PC-9 (cell line): ENCODE results near the gene EYA2. TPM values are rescaled to one million over a fixed set of nuclear protein-coding genes. Genes with fewer than 3 reads are reported as not detected.

Source experiments
- BruUV-seq: library from RNA; stranded (reverse); fragments of 400-500 nt; replicated peaks from 2 replicates; lab custom pipeline; 2021; lab: Mats Ljungman, UMichigan
- CTCF ChIA-PET: fragments of 300-600 bp; sonication (Branson Sonifier 250); formaldehyde crosslinking; loops from one replicate; lab custom pipeline; 2022; ENCODE audit warnings: antibody characterized with exemption; lab: Charles Lee
- POLR2A ChIA-PET: fragments of 300-600 bp; sonication (Branson Sonifier 250); formaldehyde crosslinking; loops from one replicate; lab custom pipeline; 2022; ENCODE audit warnings: antibody characterized with exemption; ENCODE audit not compliant: unreplicated experiment; lab: Charles Lee
- DNase-seq, 2 experiments: peaks; one replicate each; pipeline versions ENCODE4 v3.0.0 to v3.0.0-alpha.2; 2015 to 2022; ENCODE audit warnings: mixed read lengths in 1 of 2
- H2AFZ ChIP-seq: fragments of 200-600 bp; sonication (generic); 2 replicates; pipeline ENCODE4 v1.8.1; 2017; ENCODE audit warnings: antibody characterized with exemption
- H3F3A ChIP-seq: fragments of 200-600 bp; sonication (generic); 2 replicates; pipeline ENCODE4 v1.8.1; 2017; ENCODE audit warnings: antibody characterized with exemption, mild to moderate bottlenecking, low read depth; ENCODE audit not compliant: insufficient read depth
- H3K27ac ChIP-seq: fragments of 200-600 bp; sonication (generic); 2 replicates; pipeline ENCODE4 v1.6.1; 2016; ENCODE audit warnings: mixed run types
- H3K27me3 ChIP-seq: fragments of 200-600 bp; sonication (generic); 2 replicates; pipeline ENCODE4 v1.6.1; 2016; ENCODE audit warnings: low read depth, mixed run types; ENCODE audit not compliant: insufficient read depth
- H3K36me3 ChIP-seq: fragments of 200-600 bp; sonication (generic); 2 replicates; pipeline ENCODE4 v1.6.1; 2016; ENCODE audit warnings: low read depth, mixed run types
- H3K4me1 ChIP-seq: fragments of 200-600 bp; sonication (generic); replicated peaks from 2 replicates; pipeline ENCODE4 v1.6.1; 2016; ENCODE audit warnings: mixed run types; ENCODE audit not compliant: insufficient read depth
- H3K4me2 ChIP-seq: fragments of 200-600 bp; sonication (generic); 2 replicates; pipeline ENCODE4 v1.6.1; 2017; ENCODE audit warnings: mixed run types
- H3K4me3 ChIP-seq: fragments of 200-600 bp; sonication (generic); 2 replicates; pipeline ENCODE4 v1.6.1; 2016; ENCODE audit warnings: mixed run types
- H3K79me2 ChIP-seq: fragments of 200-600 bp; sonication (generic); 2 replicates; pipeline ENCODE4 v1.6.1; 2017; ENCODE audit warnings: low read depth, mixed run types
- H3K9me2 ChIP-seq: fragments of 200-600 bp; sonication (generic); 2 replicates; pipeline ENCODE4 v1.8.1; 2017; ENCODE audit warnings: mild to moderate bottlenecking; ENCODE audit not compliant: insufficient read depth
- H3K9me3 ChIP-seq: fragments of 200-600 bp; sonication (generic); 2 replicates; pipeline ENCODE4 v1.8.1; 2016; ENCODE audit warnings: low read depth; ENCODE audit not compliant: insufficient read depth
- H4K20me1 ChIP-seq: fragments of 200-600 bp; sonication (generic); 2 replicates; pipeline ENCODE4 v1.8.1; 2017; ENCODE audit not compliant: insufficient read depth
- CTCF ChIP-seq: fragments of 200-600 bp; sonication (generic); conservative IDR thresholded peaks from 2 replicates; pipeline ENCODE4 v1.6.1; 2017; ENCODE audit warnings: mixed run types, antibody characterized with exemption, mild to moderate bottlenecking, moderate library complexity
- EZH2 ChIP-seq: fragments of 200-600 bp; sonication (generic); IDR thresholded peaks from 2 replicates; pipeline ENCODE4 v1.8.0; 2017; ENCODE audit warnings: antibody characterized with exemption, low read depth
- intact Hi-C: fragments of 100-400 bp; cut with micrococcal nuclease; formaldehyde crosslinking; loops from one replicate; pipeline ENCODE4 v1.10.0; 2022; ENCODE audit not compliant: unreplicated experiment
- total RNA-seq: library from RNA; stranded (reverse); gene quantifications from 2 replicates; pipeline ENCODE4 v1.2.3, GENCODE V29; 2021

The EYA2 gene
- total RNA-seq, 1 experiment from 2014 or later: not detected

- Histone ChIP-seq H3K27me3 (no peaks in the 10 kb centered on the region), H3K79me2 (no peaks in the 10 kb centered on the region), H2AFZ (no peak overlapping the region), H3K27ac (no peak overlapping the region), H4K20me1 (no peaks in the 10 kb centered on the region), H3K9me3 (peaks cover 6% of the 10 kb centered on the region; the same call in 1 of the 2 replicates), H3K4me1 (no peaks in the 10 kb centered on the region), H3F3A (no peaks in the 10 kb centered on the region), H3K4me3 (no peak overlapping the region), H3K4me2 (no peak overlapping the region), H3K36me3 (no peaks in the 10 kb centered on the region), H3K9me2 (no peaks in the 10 kb centered on the region)
- ChIA-PET POLR2A (no interaction called here), CTCF (no interaction called here)
- no TSS peak for BruUV-seq
- DNase-seq: no peak
- intact Hi-C loops: no loop called here
- TF ChIP-seq EZH2 (no peak), CTCF (no peak)
Observed at GRCh38 chr20:47090835-47091234, 196.2 kb downstream of the EYA2 start.

GRCh38 chr20:47093320-47093966 lies 198.8 kb downstream of the EYA2 start:
- H3K27me3 ChIP-seq: peaks cover 10% of the 10 kb centered on the region; the same call in 1 of the 2 replicates
- H3K36me3 ChIP-seq: no peaks in the 10 kb centered on the region
- no peak overlapping the region for H2AFZ ChIP-seq
- no peak for TF ChIP-seq EZH2
- no peak for TF ChIP-seq CTCF
- H3K4me3 ChIP-seq: no peak overlapping the region
- H3K79me2 ChIP-seq: no peaks in the 10 kb centered on the region
- no peak for DNase-seq
- no TSS peak for BruUV-seq
- no peak overlapping the region for H3K4me2 ChIP-seq
- no peaks in the 10 kb centered on the region for H4K20me1 ChIP-seq
- peaks cover 11% of the 10 kb centered on the region; the same call in 1 of the 2 replicates for H3K9me3 ChIP-seq
- intact Hi-C loops: no loop called here
- POLR2A ChIA-PET: no interaction called here
- H3F3A ChIP-seq: no peaks in the 10 kb centered on the region
- H3K4me1 ChIP-seq: no peaks in the 10 kb centered on the region
- H3K27ac ChIP-seq: no peak overlapping the region
- CTCF ChIA-PET: no interaction called here
- H3K9me2 ChIP-seq: no peaks in the 10 kb centered on the region

GRCh38 chr20:47095690-47096089 lies 201.0 kb downstream of the EYA2 start:
- Histone ChIP-seq H3K4me3 (0 out of 2 replicates have a peak overlapping the region, but pooled peaks have one; percentile 18), H3K9me2 (no peaks in the 10 kb centered on the region), H3K9me3 (peaks cover 11% of the 10 kb centered on the region; the same call in 1 of the 2 replicates), H3K4me2 (no peak overlapping the region), H3F3A (no peaks in the 10 kb centered on the region), H4K20me1 (no peaks in the 10 kb centered on the region), H3K36me3 (no peaks in the 10 kb centered on the region), H3K79me2 (no peaks in the 10 kb centered on the region), H2AFZ (no peak overlapping the region), H3K27ac (no peak overlapping the region), H3K27me3 (peaks cover 19% of the 10 kb centered on the region; the same call in 1 of the 2 replicates), H3K4me1 (0 out of 2 replicates have a peak, but pooled peaks cover 8% of the 10 kb centered on the region)
- ChIA-PET POLR2A (no interaction called here), CTCF (no interaction called here)
- no peak for TF ChIP-seq CTCF
- BruUV-seq: no TSS peak
- no peak for DNase-seq
- intact Hi-C loops: no loop called here
